ENCODE data around the gene ARL5A.

The ARL5A gene

GRCh38 chr2:151765760-151766410 lies 62.3 kb downstream of the ARL5A start:
- DNase-seq, result no peak

- no peak for DNase-seq
Observed at GRCh38 chr2:151762694-151763093, 65.5 kb downstream of the ARL5A start.

GRCh38 chr2:151761687-151762086 lies 66.5 kb downstream of the ARL5A start:
- DNase-seq, result no peak

- no peak for DNase-seq
Observed at GRCh38 chr2:151761193-151761592, 67.0 kb downstream of the ARL5A start.

- DNase-seq, result no peak
Observed at GRCh38 chr2:151760139-151760650, 68.0 kb downstream of the ARL5A start.

- DNase-seq, result no peak
Observed at GRCh38 chr2:151758744-151759143, 69.5 kb downstream of the ARL5A start.

- DNase-seq, result no peak
Observed at GRCh38 chr2:151757861-151758260, 70.4 kb downstream of the ARL5A start.

- no peak for DNase-seq
Observed at GRCh38 chr2:151756820-151757219, 71.4 kb downstream of the ARL5A start.

- DNase-seq, result no peak
Observed at GRCh38 chr2:151754253-151754897, 73.8 kb downstream of the ARL5A start.

GRCh38 chr2:151753540-151753939 lies 74.7 kb downstream of the ARL5A start:
- DNase-seq, result no peak
